OCI-LY1 (cell line): ENCODE results near the gene MFAP1.

ENCODE experiments used
- EZH2 ChIP-seq: fragments of 200-600 bp; sonication (generic), shearing (Covaris generic); IDR thresholded peaks from 2 replicates; pipeline ENCODE4 v1.8.0; 2017; ENCODE audit warnings: borderline replicate concordance, mixed run types, mild to moderate bottlenecking, antibody characterized with exemption, low read length, moderate library complexity, mixed read lengths
- TF ChIP-seq, protein P1 (sequence below): fragments of 200-600 bp; sonication (generic), shearing (Covaris generic); IDR thresholded peaks from 2 replicates; pipeline ENCODE4 v1.5.1; 2017; ENCODE audit warnings: mild to moderate bottlenecking, antibody characterized with exemption, low read length, moderate library complexity, mixed read lengths

DNA sequence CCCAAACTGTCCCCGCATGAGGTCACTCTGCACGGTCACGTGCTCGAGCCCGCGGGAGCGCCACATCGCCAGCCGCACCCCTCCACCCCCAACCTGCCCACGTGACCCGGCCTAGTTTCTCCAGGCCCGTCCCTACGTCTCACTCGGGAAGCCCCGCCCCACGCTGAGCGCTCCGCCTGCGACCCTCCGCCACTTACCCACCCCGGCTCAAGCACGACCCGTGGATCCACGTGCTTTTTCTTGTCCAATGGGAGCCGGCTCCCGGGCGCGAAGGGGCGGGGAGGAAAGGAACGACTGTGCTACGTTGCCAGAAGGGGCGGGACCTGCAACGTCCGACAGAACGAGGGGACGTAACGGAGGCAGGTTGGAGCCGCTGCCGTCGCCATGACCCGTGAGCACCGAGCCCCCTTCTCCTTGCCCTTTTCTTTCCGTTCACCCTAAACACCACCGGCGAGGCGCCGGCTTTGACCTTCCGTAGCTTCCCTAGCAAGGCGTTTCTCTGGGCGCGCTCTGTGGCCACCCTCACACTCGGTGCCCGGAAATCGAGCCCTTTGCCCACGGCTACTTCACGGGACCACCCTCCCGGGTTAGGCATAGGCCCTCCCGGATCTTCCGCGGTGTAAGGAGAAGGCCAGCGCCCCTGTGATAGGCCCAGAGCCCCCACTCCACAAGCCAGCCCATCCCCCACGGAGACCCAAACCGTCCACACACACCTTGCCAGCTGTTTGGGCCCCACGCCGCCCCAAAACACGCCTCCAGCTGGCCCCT lies 32.3 kb downstream of the MFAP1 start, which contains the start of gene SERF2:
- TF ChIP-seq, protein P1, sequence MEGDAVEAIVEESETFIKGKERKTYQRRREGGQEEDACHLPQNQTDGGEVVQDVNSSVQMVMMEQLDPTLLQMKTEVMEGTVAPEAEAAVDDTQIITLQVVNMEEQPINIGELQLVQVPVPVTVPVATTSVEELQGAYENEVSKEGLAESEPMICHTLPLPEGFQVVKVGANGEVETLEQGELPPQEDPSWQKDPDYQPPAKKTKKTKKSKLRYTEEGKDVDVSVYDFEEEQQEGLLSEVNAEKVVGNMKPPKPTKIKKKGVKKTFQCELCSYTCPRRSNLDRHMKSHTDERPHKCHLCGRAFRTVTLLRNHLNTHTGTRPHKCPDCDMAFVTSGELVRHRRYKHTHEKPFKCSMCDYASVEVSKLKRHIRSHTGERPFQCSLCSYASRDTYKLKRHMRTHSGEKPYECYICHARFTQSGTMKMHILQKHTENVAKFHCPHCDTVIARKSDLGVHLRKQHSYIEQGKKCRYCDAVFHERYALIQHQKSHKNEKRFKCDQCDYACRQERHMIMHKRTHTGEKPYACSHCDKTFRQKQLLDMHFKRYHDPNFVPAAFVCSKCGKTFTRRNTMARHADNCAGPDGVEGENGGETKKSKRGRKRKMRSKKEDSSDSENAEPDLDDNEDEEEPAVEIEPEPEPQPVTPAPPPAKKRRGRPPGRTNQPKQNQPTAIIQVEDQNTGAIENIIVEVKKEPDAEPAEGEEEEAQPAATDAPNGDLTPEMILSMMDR = no peak
- TF ChIP-seq EZH2 = no peak
